ENCODE data around the gene SLC24A3. TPM values are rescaled to one million over a fixed set of nuclear protein-coding genes. Genes with fewer than 3 reads are reported as not detected.

Gene SLC24A3
- total and polyA plus RNA-seq, 9 donors, result 4.8 to 40.5 (median 18.6) TPM

- DNase-seq, result no peak
- Histone ChIP-seq H3K9me3 (no peaks in the 10 kb centered on the region), H3K4me3 (no peak overlapping the region), H3K4me1 (ENCODE audit: insufficient read depth) (no peaks in the 10 kb centered on the region), H3K27me3 (no peaks in the 10 kb centered on the region), H3K36me3 (no peaks in the 10 kb centered on the region), H3K27ac (no peak overlapping the region)
- TF ChIP-seq EP300 (IDR thresholded peaks at IDR 0.05), result no peak
- no peak for TF ChIP-seq POLR2A (IDR thresholded peaks at IDR 0.05)
- no peak for TF ChIP-seq CTCF (IDR thresholded peaks at IDR 0.05)
- WGBS, 3 donors, result 93 to 95% (median 94%) methylated on average over 12 of the region's 12 CpGs
- intact Hi-C loops (cut with DNase I), result no loop called here
Measured at GRCh38 chr20:19322061-19322985, 109.9 kb downstream of the SLC24A3 start.

- Histone ChIP-seq H3K9me3 (no peaks in the 10 kb centered on the region), H3K36me3 (no peaks in the 10 kb centered on the region), H3K4me1 (ENCODE audit: insufficient read depth) (no peaks in the 10 kb centered on the region), H3K4me3 (no peak overlapping the region), H3K27ac (no peak overlapping the region), H3K27me3 (no peaks in the 10 kb centered on the region)
- DNase-seq, result no peak
- TF ChIP-seq CTCF (IDR thresholded peaks at IDR 0.05) (no peak), EP300 (IDR thresholded peaks at IDR 0.05) (no peak), POLR2A (IDR thresholded peaks at IDR 0.05) (no peak)
- 96 to 99% (median 96%) methylated on average over 5 of the region's 5 CpGs for WGBS, 3 donors
- intact Hi-C loops (cut with DNase I), result no loop called here
Measured at GRCh38 chr20:19327401-19327800, 115.0 kb downstream of the SLC24A3 start.

- no peak for DNase-seq
- Histone ChIP-seq H3K27me3 (no peaks in the 10 kb centered on the region), H3K4me3 (no peak overlapping the region), H3K36me3 (no peaks in the 10 kb centered on the region), H3K27ac (no peak overlapping the region), H3K4me1 (ENCODE audit: insufficient read depth) (no peaks in the 10 kb centered on the region), H3K9me3 (no peaks in the 10 kb centered on the region)
- TF ChIP-seq POLR2A (IDR thresholded peaks at IDR 0.05) (no peak), EP300 (IDR thresholded peaks at IDR 0.05) (no peak), CTCF (IDR thresholded peaks at IDR 0.05) (no peak)
- intact Hi-C loops (cut with DNase I), result no loop called here
- 88 to 89% (median 89%) methylated on average over 7 of the region's 7 CpGs for WGBS, 3 donors
Measured at GRCh38 chr20:19328676-19329075, 116.2 kb downstream of the SLC24A3 start.

GRCh38 chr20:19330038-19330437 lies 117.6 kb downstream of the SLC24A3 start:
- H3K4me1 ChIP-seq (ENCODE audit: insufficient read depth), result peaks cover 3% of the 10 kb centered on the region
- TF ChIP-seq POLR2A (IDR thresholded peaks at IDR 0.05), result no peak
- no peak for TF ChIP-seq EP300 (IDR thresholded peaks at IDR 0.05)
- TF ChIP-seq CTCF (IDR thresholded peaks at IDR 0.05), result no peak
- H3K36me3 ChIP-seq, result no peaks in the 10 kb centered on the region
- no peak overlapping the region for H3K27ac ChIP-seq
- H3K27me3 ChIP-seq, result no peaks in the 10 kb centered on the region
- WGBS, 3 donors, result 87 to 90% (median 90%) methylated on average over 6 of the region's 6 CpGs
- no peak for DNase-seq
- no peak overlapping the region for H3K4me3 ChIP-seq
- intact Hi-C loops (cut with DNase I), result no loop called here
- no peaks in the 10 kb centered on the region for H3K9me3 ChIP-seq
